ENCODE data around the gene ZNF638. TPM values are rescaled to one million over a fixed set of nuclear protein-coding genes. Genes with fewer than 3 reads are reported as not detected.

ZNF638 gene
- total RNA-seq, 1 experiment from 2014 or later = 109 TPM

DNA sequence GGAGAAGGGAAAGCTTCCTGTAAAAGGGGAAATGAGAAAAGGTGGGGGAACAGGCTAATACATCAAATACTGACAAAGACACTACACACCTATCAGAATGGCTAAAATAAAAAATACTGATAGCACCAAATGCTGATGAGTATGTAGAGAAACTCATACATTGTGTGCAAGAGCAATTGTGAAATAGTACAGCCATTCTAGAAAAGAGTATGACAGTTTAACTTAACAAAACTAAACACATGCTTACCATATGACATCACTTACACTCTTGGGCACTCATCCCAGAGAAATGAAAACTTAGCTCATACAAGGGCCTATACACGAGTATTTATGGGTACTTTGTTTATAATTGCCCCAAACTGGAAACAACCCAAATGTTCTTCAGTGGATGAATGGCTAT, 53.4 kb downstream of the ZNF638 start:
- H3K4me3 Mint-ChIP-seq = no peak overlapping the region
- no peaks in the 10 kb centered on the region for H3K27me3 Mint-ChIP-seq (ENCODE audit: low read depth)
- H3K4me1 Mint-ChIP-seq = no peaks in the 10 kb centered on the region
- no peak for TF ChIP-seq CREM (CRISPR knock-in tag; IDR thresholded peaks at IDR 0.05)
- TF ChIP-seq E2F4 (CRISPR knock-in tag; IDR thresholded peaks at IDR 0.05; ENCODE audit: borderline replicate concordance, low read depth) = no peak
- no peak for TF ChIP-seq ZNF232 (CRISPR knock-in tag; IDR thresholded peaks at IDR 0.05)
- no peak for TF ChIP-seq ATF6 (CRISPR knock-in tag; IDR thresholded peaks at IDR 0.05)
- no peak for TF ChIP-seq SP1 (CRISPR knock-in tag; conservative IDR thresholded peaks at IDR 0.05)
- TF ChIP-seq NR3C1 (CRISPR knock-in tag; conservative IDR thresholded peaks at IDR 0.05; ENCODE audit: low read depth) = no peak
- TF ChIP-seq ELF4 (CRISPR knock-in tag; IDR thresholded peaks at IDR 0.05; ENCODE audit: low read depth) = no peak
- no peak for TF ChIP-seq ZNF263 (CRISPR knock-in tag; IDR thresholded peaks at IDR 0.05; ENCODE audit: low read depth)
- TF ChIP-seq SOX15 (CRISPR knock-in tag; IDR thresholded peaks at IDR 0.05) = no peak
- ATAC-seq (no peak), DNase-seq (ENCODE audit: low spot score) (no peak)
- ChIA-PET POLR2A (no interaction called here), CTCF (no interaction called here)
- no peak overlapping the region for H3K27ac Mint-ChIP-seq
- H3K36me3 Mint-ChIP-seq = peaks cover 78% of the 10 kb centered on the region
- H3K9me3 Mint-ChIP-seq = peaks cover 19% of the 10 kb centered on the region

- Mint-ChIP-seq H3K27me3 (ENCODE audit: low read depth) (no peaks in the 10 kb centered on the region), H3K27ac (no peak overlapping the region), H3K4me3 (no peak overlapping the region), H3K4me1 (no peaks in the 10 kb centered on the region), H3K36me3 (peaks cover 63% of the 10 kb centered on the region), H3K9me3 (peaks cover 19% of the 10 kb centered on the region)
- TF ChIP-seq TCF7 (CRISPR knock-in tag; IDR thresholded peaks at IDR 0.05; ENCODE audit: low read depth) = no peak
- TF ChIP-seq, protein P1, sequence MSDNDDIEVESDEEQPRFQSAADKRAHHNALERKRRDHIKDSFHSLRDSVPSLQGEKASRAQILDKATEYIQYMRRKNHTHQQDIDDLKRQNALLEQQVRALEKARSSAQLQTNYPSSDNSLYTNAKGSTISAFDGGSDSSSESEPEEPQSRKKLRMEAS (CRISPR knock-in tag; IDR thresholded peaks at IDR 0.05) = no peak
- no peak for TF ChIP-seq ZNF219 (CRISPR knock-in tag; IDR thresholded peaks at IDR 0.05; ENCODE audit: borderline replicate concordance)
- no peak for TF ChIP-seq FOXK1 (CRISPR knock-in tag; IDR thresholded peaks at IDR 0.05)
- no peak for TF ChIP-seq ZNF317 (CRISPR knock-in tag; IDR thresholded peaks at IDR 0.05; ENCODE audit: borderline replicate concordance, low read depth)
- TF ChIP-seq ETV6 (CRISPR knock-in tag; IDR thresholded peaks at IDR 0.05) = no peak
- no peak for TF ChIP-seq TEAD4 (CRISPR knock-in tag; IDR thresholded peaks at IDR 0.05)
- no peak for TF ChIP-seq ZNF138 (CRISPR knock-in tag; conservative IDR thresholded peaks at IDR 0.05)
- TF ChIP-seq HMGA2 (CRISPR knock-in tag; IDR thresholded peaks at IDR 0.05) = no peak
- no peak for TF ChIP-seq IRF2 (CRISPR knock-in tag; IDR thresholded peaks at IDR 0.05; ENCODE audit: borderline replicate concordance, low read depth)
- TF ChIP-seq JUN (CRISPR knock-in tag; IDR thresholded peaks at IDR 0.05) = no peak
- TF ChIP-seq ZNF263 (CRISPR knock-in tag; IDR thresholded peaks at IDR 0.05; ENCODE audit: low read depth) = no peak
- TF ChIP-seq ZNF671 (CRISPR knock-in tag; IDR thresholded peaks at IDR 0.05) = no peak
- no peak for TF ChIP-seq GTF2I (CRISPR knock-in tag; conservative IDR thresholded peaks at IDR 0.05)
- no peak for TF ChIP-seq NFATC4 (CRISPR knock-in tag; IDR thresholded peaks at IDR 0.05)
- no peak for TF ChIP-seq ZNF416 (CRISPR knock-in tag; IDR thresholded peaks at IDR 0.05)
- no peak for TF ChIP-seq ZNF232 (CRISPR knock-in tag; IDR thresholded peaks at IDR 0.05)
- TF ChIP-seq SMAD4 (CRISPR knock-in tag; IDR thresholded peaks at IDR 0.05) = no peak
- DNase-seq (ENCODE audit: low spot score) = no peak
- POLR2A ChIA-PET = no interaction called here
- ATAC-seq = no peak
- CTCF ChIA-PET = no interaction called here
These were observed 56.6 kb downstream of the ZNF638 start for GRCh38 chr2:71388214-71388613.
